ENCODE data around the gene PFN2. TPM values are rescaled to one million over a fixed set of nuclear protein-coding genes. Genes with fewer than 3 reads are reported as not detected.

Gene PFN2
- total RNA-seq, 4 donors from 2014 or later = 7.1 to 15.9 (median 12.6) TPM

DNA sequence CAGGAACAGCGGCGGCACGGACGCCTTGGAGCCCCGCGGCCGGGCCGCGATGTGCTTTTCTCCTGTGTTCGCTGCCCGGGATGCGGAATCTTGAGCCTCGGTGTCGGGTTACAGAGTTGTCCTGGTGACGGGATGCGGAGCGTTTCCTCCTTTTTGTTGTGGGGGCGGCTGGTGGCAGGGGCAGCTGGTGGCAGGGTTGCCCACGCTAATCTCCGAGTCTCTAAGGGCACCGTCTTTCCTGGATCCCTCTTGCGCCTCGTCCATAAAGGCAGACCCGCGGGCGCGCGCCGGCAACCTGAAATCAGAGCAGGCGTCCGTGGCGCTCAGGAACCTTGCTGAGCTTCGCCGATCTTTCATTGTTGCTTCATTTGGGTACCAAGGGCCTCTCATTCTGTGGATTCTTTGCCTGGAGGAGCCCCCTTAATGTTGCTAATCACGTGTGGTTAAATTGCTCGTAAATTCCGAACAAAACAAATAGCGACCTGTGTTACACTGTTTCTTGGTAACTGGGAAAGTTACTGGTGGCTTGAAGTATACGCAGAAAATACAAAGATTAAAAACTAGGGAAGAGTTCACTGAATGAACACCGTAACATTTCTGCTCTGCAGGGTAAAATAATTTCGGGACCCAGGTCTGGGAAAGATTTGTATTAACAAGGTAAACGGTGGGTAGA is 844 bp upstream of the PFN2 start:
- no peak for TF ChIP-seq POLR2A (IDR thresholded peaks at IDR 0.05)
- TF ChIP-seq, protein P1, sequence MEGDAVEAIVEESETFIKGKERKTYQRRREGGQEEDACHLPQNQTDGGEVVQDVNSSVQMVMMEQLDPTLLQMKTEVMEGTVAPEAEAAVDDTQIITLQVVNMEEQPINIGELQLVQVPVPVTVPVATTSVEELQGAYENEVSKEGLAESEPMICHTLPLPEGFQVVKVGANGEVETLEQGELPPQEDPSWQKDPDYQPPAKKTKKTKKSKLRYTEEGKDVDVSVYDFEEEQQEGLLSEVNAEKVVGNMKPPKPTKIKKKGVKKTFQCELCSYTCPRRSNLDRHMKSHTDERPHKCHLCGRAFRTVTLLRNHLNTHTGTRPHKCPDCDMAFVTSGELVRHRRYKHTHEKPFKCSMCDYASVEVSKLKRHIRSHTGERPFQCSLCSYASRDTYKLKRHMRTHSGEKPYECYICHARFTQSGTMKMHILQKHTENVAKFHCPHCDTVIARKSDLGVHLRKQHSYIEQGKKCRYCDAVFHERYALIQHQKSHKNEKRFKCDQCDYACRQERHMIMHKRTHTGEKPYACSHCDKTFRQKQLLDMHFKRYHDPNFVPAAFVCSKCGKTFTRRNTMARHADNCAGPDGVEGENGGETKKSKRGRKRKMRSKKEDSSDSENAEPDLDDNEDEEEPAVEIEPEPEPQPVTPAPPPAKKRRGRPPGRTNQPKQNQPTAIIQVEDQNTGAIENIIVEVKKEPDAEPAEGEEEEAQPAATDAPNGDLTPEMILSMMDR (IDR thresholded peaks at IDR 0.05) = no peak
- WGBS, 2 donors = 1 to 2% methylated on average over 25 to 37 of the region's 42 CpGs
- intact Hi-C loops (cut with DNase I; ENCODE audit: low total_unique reads) = loop anchor here (5.0 to 10.0 kb wide), 2 partner anchors 243 to 526 kb away; no protein-coding TSS in a partner anchor
- peak; percentile 32 to 89 for DNase-seq (ENCODE audit: low spot score in 2 of 2)
- H3K4me3 ChIP-seq (ENCODE audit: low read depth, poor library complexity, severe bottlenecking) = peak overlapping the region; percentile 56

DNA sequence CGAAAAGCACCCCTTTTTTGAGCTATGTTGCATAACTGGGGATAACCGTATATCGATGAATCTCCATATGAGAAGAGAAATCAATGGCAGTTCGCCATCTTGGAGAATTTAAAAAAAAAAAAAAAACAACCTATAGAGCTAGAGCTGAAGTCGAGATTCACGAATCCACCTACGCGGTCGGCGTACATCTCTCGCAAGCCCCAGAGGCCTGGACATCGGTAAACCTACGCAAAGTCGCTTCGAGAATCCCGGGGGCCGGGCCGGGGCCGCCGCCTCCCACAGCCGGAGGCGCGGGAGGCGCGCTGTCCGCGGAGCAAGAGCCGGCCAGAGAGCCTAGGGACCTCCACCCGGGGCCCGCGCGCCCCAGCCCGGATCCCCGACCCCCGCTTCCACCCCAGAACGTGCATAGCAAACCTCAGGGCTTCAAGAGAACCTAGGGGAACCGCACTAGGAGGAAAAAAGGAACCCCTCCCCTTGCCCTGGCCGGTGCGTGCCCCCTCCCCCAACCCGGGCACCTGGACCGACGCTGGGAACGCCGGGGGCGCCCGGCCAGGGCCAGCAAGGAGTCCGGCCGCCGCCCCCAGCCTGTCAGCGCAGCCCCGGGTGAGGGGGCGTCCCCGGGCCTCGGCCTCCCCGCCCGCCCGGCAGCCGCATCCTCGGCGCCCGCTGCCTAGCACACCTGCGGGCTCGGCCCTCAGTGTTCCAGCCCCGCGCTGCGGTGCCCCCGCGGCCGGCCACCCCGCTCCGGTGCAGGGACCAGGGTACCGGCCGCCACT is 567 bp downstream of the PFN2 start:
- peak; percentile 49 to 93 for DNase-seq (ENCODE audit: low spot score in 2 of 2)
- intact Hi-C loops (cut with DNase I; ENCODE audit: low total_unique reads) = loop anchor here (5.0 to 10.0 kb wide), 2 partner anchors 245 to 527 kb away; no protein-coding TSS in a partner anchor
- 1 to 2% methylated on average over 32 to 39 of the region's 73 CpGs for WGBS, 2 donors
- TF ChIP-seq, protein P1 (IDR thresholded peaks at IDR 0.05) = no peak
- no peak for TF ChIP-seq POLR2A (IDR thresholded peaks at IDR 0.05)
- peak overlapping the region; percentile 56 for H3K4me3 ChIP-seq (ENCODE audit: low read depth, poor library complexity, severe bottlenecking)

DNA sequence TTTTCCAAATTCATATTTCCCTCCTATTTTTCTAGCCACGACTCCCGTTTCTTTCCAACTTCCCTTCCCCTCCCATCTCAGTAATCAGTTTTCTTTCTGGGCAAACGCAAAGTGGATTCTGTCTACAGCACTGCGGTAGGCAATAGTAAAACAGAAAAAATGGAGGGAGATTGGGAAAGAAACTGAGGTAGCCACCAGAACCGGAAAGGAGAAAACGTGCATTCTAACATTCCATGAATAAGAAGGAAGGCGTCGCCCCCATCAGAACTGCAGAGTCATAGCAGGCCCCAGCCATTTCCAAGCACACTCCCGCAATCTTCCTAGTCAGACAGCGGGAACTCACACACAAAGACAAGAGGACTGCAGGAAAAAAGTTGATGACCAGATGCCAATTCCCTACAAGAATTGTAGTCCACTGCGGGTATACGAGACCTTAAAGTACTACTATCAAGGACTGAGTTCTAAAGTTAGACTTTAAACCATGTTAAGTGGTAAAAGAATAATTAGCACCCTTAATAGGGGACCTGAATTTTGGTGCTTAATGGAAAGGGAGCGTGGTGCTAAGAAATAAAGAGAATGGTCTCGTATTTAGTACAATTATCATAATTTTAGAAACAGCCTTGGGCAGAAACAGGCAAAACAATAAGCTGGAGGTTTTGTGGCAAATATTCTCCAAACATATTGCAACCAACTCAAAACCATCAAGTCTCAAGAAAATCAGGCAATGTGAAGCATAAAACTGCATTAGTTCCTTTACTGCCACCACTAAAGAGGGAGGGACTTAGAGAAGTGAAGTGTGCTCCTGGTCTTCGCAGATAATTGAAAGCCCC is 1.4 kb downstream of the PFN2 start:
- intact Hi-C loops (cut with DNase I; ENCODE audit: low total_unique reads) = no loop called here
- 38 to 46% methylated on average over 15 of the region's 15 CpGs for WGBS, 2 donors
- TF ChIP-seq, protein P1 (IDR thresholded peaks at IDR 0.05) = no peak
- no peak for TF ChIP-seq POLR2A (IDR thresholded peaks at IDR 0.05)

DNA sequence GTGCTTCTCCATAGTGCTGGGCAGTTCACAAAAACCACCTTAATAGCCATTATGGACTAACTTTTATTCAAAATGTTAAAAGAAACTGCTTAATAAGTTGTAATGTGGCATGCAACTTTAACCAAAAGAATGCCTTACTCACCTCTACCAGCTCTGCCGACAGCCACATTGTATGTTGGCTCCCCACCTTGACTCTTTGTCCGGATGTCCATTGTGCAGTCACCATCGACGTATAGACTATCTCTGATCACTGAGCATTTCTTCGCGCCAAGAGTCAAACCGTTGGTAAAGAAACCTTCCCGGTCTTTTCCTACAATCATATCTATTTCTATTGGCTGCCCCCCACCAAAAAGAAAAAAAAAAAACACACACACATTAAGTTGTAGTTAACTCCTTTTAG is 2.5 kb downstream of the PFN2 start:
- DNase-seq (ENCODE audit: low spot score in 2 of 2) = no peak
- H3K4me3 ChIP-seq (ENCODE audit: low read depth, poor library complexity, severe bottlenecking) = no peak overlapping the region
- no peak for TF ChIP-seq POLR2A (IDR thresholded peaks at IDR 0.05)
- TF ChIP-seq, protein P1 (IDR thresholded peaks at IDR 0.05) = no peak
- intact Hi-C loops (cut with DNase I; ENCODE audit: low total_unique reads) = no loop called here
- WGBS, 2 donors = 89 to 90% methylated on average over 8 of the region's 8 CpGs

More for the DNA sequence above, 1.4 kb downstream of the PFN2 start:
- H3K4me3 ChIP-seq (ENCODE audit: low read depth, poor library complexity, severe bottlenecking) = no peak overlapping the region
- peak; percentile 19 to 86 for DNase-seq (ENCODE audit: low spot score in 2 of 2)

DNA sequence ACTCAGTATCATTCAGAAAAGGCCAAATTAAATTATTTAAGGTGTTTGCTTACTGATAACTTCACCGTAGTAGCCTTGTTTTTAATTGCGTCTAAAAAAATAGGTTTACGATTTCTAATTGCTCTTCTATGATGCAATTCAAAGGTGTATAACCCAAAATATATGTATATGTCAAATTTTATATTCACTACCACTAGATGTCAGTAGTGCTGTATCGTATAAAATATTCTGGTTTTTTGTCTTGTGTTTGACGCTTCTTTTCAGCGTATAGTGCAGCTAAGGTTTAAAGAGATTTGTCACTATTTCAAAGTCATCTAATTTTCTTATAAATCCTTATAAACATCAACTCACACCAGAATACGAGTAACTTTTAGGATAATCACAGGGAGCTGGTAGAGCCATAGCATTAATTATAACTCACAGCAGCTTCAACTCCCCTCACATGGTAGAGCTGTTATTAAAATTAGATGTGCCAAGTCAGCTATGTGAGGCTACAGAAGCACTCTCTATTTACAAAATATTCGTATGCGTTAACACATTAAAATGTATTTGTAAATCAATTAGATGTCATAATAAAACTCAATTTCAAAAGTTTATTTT is 3.5 kb downstream of the PFN2 start:
- no peak for TF ChIP-seq POLR2A (IDR thresholded peaks at IDR 0.05)
- TF ChIP-seq, protein P1 (IDR thresholded peaks at IDR 0.05) = no peak
- intact Hi-C loops (cut with DNase I; ENCODE audit: low total_unique reads) = no loop called here
- DNase-seq (ENCODE audit: low spot score in 2 of 2) = no peak
- WGBS, 2 donors = 13 to 16% methylated on average over 9 of the region's 9 CpGs
- no peak overlapping the region for H3K4me3 ChIP-seq (ENCODE audit: low read depth, poor library complexity, severe bottlenecking)
